ENCODE results near the gene CUX1.

DNA sequence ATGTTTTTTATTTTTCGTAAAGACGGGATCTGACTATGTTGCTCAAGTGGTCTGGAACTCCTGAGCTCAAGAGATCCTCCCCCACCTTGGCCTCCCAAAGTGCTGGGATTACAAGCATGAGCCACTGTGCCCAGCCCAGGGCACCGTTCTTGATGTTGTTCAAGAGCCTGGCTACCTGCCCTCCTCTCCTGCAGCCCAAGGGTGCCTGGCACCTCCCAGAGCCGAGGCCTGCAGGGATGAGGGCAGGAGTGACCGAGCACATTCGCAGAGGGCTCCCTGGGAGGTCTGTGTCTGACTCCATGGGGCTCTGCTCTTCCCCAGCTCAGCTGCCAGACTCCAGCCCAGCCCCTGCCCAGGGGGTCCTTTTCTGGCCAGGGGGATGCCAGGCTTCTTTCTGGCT is 484.6 kb downstream of the CUX1 start:
- TF ChIP-seq, protein P1, sequence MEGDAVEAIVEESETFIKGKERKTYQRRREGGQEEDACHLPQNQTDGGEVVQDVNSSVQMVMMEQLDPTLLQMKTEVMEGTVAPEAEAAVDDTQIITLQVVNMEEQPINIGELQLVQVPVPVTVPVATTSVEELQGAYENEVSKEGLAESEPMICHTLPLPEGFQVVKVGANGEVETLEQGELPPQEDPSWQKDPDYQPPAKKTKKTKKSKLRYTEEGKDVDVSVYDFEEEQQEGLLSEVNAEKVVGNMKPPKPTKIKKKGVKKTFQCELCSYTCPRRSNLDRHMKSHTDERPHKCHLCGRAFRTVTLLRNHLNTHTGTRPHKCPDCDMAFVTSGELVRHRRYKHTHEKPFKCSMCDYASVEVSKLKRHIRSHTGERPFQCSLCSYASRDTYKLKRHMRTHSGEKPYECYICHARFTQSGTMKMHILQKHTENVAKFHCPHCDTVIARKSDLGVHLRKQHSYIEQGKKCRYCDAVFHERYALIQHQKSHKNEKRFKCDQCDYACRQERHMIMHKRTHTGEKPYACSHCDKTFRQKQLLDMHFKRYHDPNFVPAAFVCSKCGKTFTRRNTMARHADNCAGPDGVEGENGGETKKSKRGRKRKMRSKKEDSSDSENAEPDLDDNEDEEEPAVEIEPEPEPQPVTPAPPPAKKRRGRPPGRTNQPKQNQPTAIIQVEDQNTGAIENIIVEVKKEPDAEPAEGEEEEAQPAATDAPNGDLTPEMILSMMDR (IDR thresholded peaks at IDR 0.05), result no peak
- no peak for TF ChIP-seq EZH2phosphoT487 (IDR thresholded peaks at IDR 0.05)

Measured in neural progenitor cell (in vitro differentiated cells).